Mucosa of rectum (tissue), 2 donors: ENCODE data around the gene DDX4.
"Not testable (repeated sequence)": the region's sequence is repeated elsewhere in the genome, so short reads cannot be mapped to it uniquely, and the experiment has no call there.

ENCODE experiments used
- H3K27ac ChIP-seq, 2 donors: one replicate each; pipeline ENCODE4 v1.7.0; 2013; ENCODE audit warnings: inconsistent platforms in 2 of 2, low read depth in 2 of 2, low read length in 2 of 2
- H3K27me3 ChIP-seq, 2 donors: one replicate each; pipeline ENCODE4 v1.7.0; 2013; ENCODE audit warnings: low read length in 2 of 2; ENCODE audit not compliant: control insufficient read depth in 2 of 2, insufficient read depth in 2 of 2
- H3K36me3 ChIP-seq, 2 donors: one replicate each; pipeline ENCODE4 v1.7.0; 2013; ENCODE audit warnings: low read length in 2 of 2; ENCODE audit not compliant: control insufficient read depth in 2 of 2, insufficient read depth in 2 of 2
- H3K4me1 ChIP-seq, 2 donors: one replicate each; pipeline ENCODE4 v1.7.0; 2013; ENCODE audit warnings: low read length in 2 of 2, mild to moderate bottlenecking in 1 of 2; ENCODE audit not compliant: control insufficient read depth in 2 of 2, insufficient read depth in 2 of 2
- H3K4me3 ChIP-seq, 2 donors: one replicate each; pipeline ENCODE4 v1.7.0; 2013; ENCODE audit warnings: low read length in 2 of 2
- H3K9ac ChIP-seq, 2 donors: one replicate each; pipeline ENCODE4 v1.7.0; 2013; ENCODE audit warnings: low read length in 2 of 2, low read depth in 1 of 2, mild to moderate bottlenecking in 1 of 2
- H3K9me3 ChIP-seq, 2 donors: one replicate each; pipeline ENCODE4 v1.7.0; 2013; ENCODE audit warnings: low read length in 2 of 2; ENCODE audit not compliant: control insufficient read depth in 2 of 2
- donor health status: healthy.
- donor health status: Normal muscosa, but diverticular disease.

Gene DDX4

DNA sequence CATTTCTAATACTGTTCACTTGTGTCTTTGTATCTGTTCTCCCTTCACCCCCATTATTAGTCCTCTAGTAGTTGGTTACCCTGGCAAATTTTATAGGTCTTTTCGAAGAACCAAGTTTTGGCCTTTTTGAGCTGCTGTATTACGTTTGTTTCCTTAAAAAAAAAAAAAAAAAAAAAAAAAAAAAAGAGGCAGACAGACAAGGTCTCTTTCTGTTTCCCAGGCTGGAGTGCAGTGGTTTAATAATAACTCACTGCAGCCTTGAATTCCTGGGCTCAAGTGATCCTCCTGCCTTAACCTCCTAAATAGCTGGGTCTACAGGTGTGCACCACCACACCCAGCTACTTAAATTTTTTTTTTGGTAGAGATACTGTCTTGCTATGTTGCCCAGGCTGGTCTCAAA is 20.9 kb downstream of the DDX4 start:
- Histone ChIP-seq H3K9ac (no peak overlapping the region), H3K4me1 (no peaks in the 10 kb centered on the region), H3K27ac (no peak overlapping the region), H3K36me3 (no peaks in the 10 kb centered on the region), H3K27me3 (no peaks in the 10 kb centered on the region), H3K4me3 (no peak overlapping the region), H3K9me3 (no peaks in the 10 kb centered on the region)

GRCh38 chr5:55761721-55762120 is 23.9 kb downstream of the DDX4 start:
- not testable (repeated sequence) for H3K9ac ChIP-seq, H3K4me1 ChIP-seq, H3K4me3 ChIP-seq, H3K27me3 ChIP-seq, H3K9me3 ChIP-seq, H3K36me3 ChIP-seq, H3K27ac ChIP-seq

DNA sequence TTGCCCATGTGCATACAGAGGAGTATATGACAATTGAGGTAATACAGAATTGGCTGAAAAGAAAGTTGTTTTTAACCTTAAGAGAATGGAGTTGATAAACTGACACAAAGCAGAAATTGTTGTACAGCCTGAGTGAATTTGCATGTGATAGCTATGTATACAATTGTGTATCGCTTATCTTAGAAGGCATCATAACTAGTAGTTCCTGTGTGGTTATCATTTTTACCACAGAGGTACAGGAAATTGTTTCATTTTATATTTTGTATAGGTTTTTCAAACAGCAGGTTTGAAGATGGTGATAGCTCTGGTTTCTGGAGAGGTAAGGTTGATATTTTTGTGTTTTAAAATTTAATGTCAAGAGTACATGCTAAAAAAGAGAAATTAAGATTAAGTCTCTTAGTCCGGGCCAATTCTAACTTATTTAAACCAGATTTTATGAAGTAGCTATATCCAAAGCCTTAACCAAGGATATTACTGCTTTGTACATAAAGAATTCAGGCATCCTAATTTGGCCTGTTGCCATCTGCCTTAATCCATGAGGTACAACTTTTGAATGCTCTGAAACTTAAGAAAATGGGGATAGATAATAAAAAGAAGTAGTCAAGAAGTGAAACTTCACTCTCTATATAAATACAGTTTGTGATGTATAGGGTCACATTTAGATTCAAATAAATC is 26.0 kb downstream of the DDX4 start:
- H3K9me3 ChIP-seq = no peaks in the 10 kb centered on the region
- no peak overlapping the region for H3K9ac ChIP-seq
- no peak overlapping the region for H3K27ac ChIP-seq
- no peak overlapping the region for H3K4me3 ChIP-seq
- H3K4me1 ChIP-seq = no peaks in the 10 kb centered on the region
- no peaks in the 10 kb centered on the region for H3K27me3 ChIP-seq
- H3K36me3 ChIP-seq = no peaks in the 10 kb centered on the region

DNA sequence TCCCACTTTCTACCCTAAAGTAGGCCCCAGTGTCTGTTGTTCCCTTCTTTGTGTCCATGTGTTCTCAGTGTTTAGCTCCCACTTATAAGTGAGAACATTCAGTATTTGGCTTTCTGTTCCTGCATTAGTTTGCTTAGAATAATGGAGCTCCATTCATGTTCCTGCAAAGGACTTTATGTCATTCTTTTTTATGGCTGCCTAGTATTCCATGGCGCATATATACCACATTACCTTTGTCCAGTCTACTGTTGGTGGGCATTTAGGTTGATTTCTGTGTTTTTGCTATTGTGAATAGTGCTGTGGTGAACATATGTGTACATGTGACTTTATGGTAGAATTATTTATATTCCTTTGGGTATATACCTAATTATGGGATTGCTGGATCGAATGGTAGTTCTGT is 30.4 kb downstream of the DDX4 start:
- Histone ChIP-seq H3K4me1 (no peaks in the 10 kb centered on the region), H3K9ac (no peak overlapping the region), H3K27ac (no peak overlapping the region), H3K27me3 (no peaks in the 10 kb centered on the region), H3K9me3 (no peaks in the 10 kb centered on the region), H3K4me3 (no peak overlapping the region), H3K36me3 (no peaks in the 10 kb centered on the region)

- H3K27me3 ChIP-seq = no peaks in the 10 kb centered on the region
- H3K9me3 ChIP-seq = no peaks in the 10 kb centered on the region
- H3K4me3 ChIP-seq = no peak overlapping the region
- no peak overlapping the region for H3K9ac ChIP-seq
- no peak overlapping the region for H3K27ac ChIP-seq
- H3K36me3 ChIP-seq = no peaks in the 10 kb centered on the region
- H3K4me1 ChIP-seq = no peaks in the 10 kb centered on the region
These were observed 33.4 kb downstream of the DDX4 start for GRCh38 chr5:55771175-55771655.

GRCh38 chr5:55773057-55773456 is 35.2 kb downstream of the DDX4 start:
- Histone ChIP-seq H3K9ac (no peak overlapping the region), H3K27ac (no peak overlapping the region), H3K27me3 (no peaks in the 10 kb centered on the region), H3K4me3 (no peak overlapping the region), H3K4me1 (no peaks in the 10 kb centered on the region), H3K36me3 (no peaks in the 10 kb centered on the region), H3K9me3 (no peaks in the 10 kb centered on the region)

DNA sequence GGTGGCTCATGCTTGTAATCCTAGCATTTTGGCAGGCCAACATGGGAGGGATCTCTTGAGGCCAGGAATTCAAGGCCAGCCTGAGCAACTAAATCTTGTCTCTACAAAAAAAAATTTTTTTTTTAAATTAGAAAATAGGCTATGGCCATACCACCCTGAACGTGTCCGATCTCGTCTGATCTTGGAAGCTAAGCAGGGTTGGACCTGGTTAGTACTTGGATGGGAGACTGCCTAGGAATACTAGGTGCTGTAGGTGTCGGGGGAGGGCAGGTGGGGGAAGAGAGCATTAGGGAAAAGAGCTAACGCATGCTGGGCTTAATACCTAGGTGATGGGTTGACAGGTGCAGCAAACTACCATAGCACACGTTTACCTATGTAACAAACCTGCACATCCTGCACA is 39.5 kb downstream of the DDX4 start:
- H3K9me3 ChIP-seq = no peaks in the 10 kb centered on the region
- no peaks in the 10 kb centered on the region for H3K4me1 ChIP-seq
- no peaks in the 10 kb centered on the region for H3K36me3 ChIP-seq
- H3K4me3 ChIP-seq = no peak overlapping the region
- no peaks in the 10 kb centered on the region for H3K27me3 ChIP-seq
- H3K9ac ChIP-seq = no peak overlapping the region
- H3K27ac ChIP-seq = no peak overlapping the region

GRCh38 chr5:55800924-55801323 is 63.1 kb downstream of the DDX4 start:
- Histone ChIP-seq H3K36me3 (no peaks in the 10 kb centered on the region), H3K9me3 (no peaks in the 10 kb centered on the region), H3K4me1 (no peaks in the 10 kb centered on the region), H3K4me3 (no peak overlapping the region), H3K9ac (no peak overlapping the region), H3K27me3 (no peaks in the 10 kb centered on the region), H3K27ac (no peak overlapping the region)

- H3K27ac ChIP-seq, H3K4me1 ChIP-seq, H3K27me3 ChIP-seq, H3K9me3 ChIP-seq, H3K4me3 ChIP-seq, H3K36me3 ChIP-seq, H3K9ac ChIP-seq: not testable (repeated sequence)
These were observed 71.0 kb downstream of the DDX4 start for GRCh38 chr5:55808814-55809213.

- not testable (repeated sequence) for H3K9me3 ChIP-seq, H3K9ac ChIP-seq, H3K27me3 ChIP-seq, H3K4me3 ChIP-seq, H3K4me1 ChIP-seq, H3K27ac ChIP-seq, H3K36me3 ChIP-seq
These were observed 78.1 kb downstream of the DDX4 start for GRCh38 chr5:55815939-55816338.

DNA sequence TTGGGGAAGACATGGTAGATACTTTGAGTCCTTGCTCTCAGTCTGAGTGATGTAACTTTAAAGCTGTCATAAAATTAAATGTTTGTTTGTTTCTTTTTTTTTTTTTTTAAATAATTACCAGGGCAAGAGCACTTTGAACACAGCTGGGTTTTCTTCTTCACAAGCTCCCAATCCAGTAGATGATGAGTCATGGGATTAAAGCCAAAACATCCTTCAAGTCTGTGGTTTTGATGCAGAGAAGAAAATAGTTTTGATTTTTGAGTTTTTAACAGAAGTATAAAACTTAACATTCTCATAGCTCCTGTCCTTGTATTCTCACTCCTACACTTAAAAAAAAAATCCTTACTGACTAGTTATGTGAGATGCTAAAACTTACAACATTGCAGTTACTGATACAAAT is 78.5 kb downstream of the DDX4 start:
- H3K4me1 ChIP-seq = no peaks in the 10 kb centered on the region

More for the DNA sequence above, 78.5 kb downstream of the DDX4 start:
- Histone ChIP-seq H3K9me3 (no peaks in the 10 kb centered on the region), H3K36me3 (no peaks in the 10 kb centered on the region), H3K9ac (no peak overlapping the region), H3K27me3 (peaks cover 0 to 3% of the 10 kb centered on the region in 2 donors), H3K27ac (no peak overlapping the region), H3K4me3 (no peak overlapping the region)
